IMR-90 (cell line): Measurements from ENCODE around the gene GGT6. TPM values are rescaled to one million over a fixed set of nuclear protein-coding genes. Genes with fewer than 3 reads are reported as not detected.

Source experiments
- ATAC-seq: fragments of 200-7000 bp; cut with Tn5 transposase; 2 replicates; pipeline ENCODE4 v1.9.1; 2020; ENCODE audit warnings: low read depth, mild to moderate bottlenecking, moderate library complexity
- BruUV-seq: library from RNA; stranded (reverse); fragments of 400-500 nt; replicated peaks from 2 replicates; lab custom pipeline; 2021; lab: Mats Ljungman, UMichigan
- CTCF ChIA-PET: fragments of 300-600 bp; formaldehyde crosslinking; extraction: SDS; loops from one replicate; lab custom pipeline; 2021; ENCODE audit warnings: antibody characterized with exemption; lab: Yijun Ruan, JAX
- POLR2A ChIA-PET: fragments of 300-600 bp; sonication (Branson Sonifier 250); formaldehyde crosslinking; loops from one replicate; lab custom pipeline; 2022; ENCODE audit warnings: antibody characterized with exemption; ENCODE audit not compliant: unreplicated experiment; lab: Charles Lee
- DNase-seq: peaks from one replicate; pipeline ENCODE4 v3.0.0; 2013
- H2AFZ ChIP-seq: replicated peaks from 2 replicates; pipeline ENCODE3; 2013; ENCODE audit warnings: low read length, mild to moderate bottlenecking; ENCODE audit not compliant: poor library complexity
- H2AK5ac ChIP-seq: 2 replicates; pipeline ENCODE4 v1.6.1; 2013; ENCODE audit warnings: low read depth, low read length, inconsistent platforms
- H2AK9ac ChIP-seq: replicated peaks from 2 replicates; pipeline ENCODE3; 2013; ENCODE audit warnings: mild to moderate bottlenecking, low read depth, low read length, moderate library complexity; ENCODE audit not compliant: poor library complexity
- H2BK120ac ChIP-seq: 2 replicates; pipeline ENCODE4 v1.6.1; 2013; ENCODE audit warnings: low read depth, low read length, inconsistent platforms
- H2BK15ac ChIP-seq: 3 replicates; pipeline ENCODE4 v1.6.1; 2013; ENCODE audit warnings: low read depth, low read length, inconsistent platforms
- H2BK20ac ChIP-seq: 2 replicates; pipeline ENCODE4 v1.6.1; 2013; ENCODE audit warnings: low read depth, mild to moderate bottlenecking, inconsistent platforms, low read length, moderate library complexity
- H2BK5ac ChIP-seq: 2 replicates; pipeline ENCODE4 v1.6.1; 2013; ENCODE audit warnings: mild to moderate bottlenecking, low read depth, low read length, inconsistent platforms; ENCODE audit not compliant: poor library complexity, severe bottlenecking
- H3K14ac ChIP-seq: replicated peaks from 2 replicates; pipeline ENCODE4 v1.6.1; 2013; ENCODE audit warnings: low read depth, low read length, inconsistent platforms
- H3K18ac ChIP-seq: 2 replicates; pipeline ENCODE4 v1.6.1; 2013; ENCODE audit warnings: low read depth, low read length, control low read depth
- H3K23ac ChIP-seq: 2 replicates; pipeline ENCODE4 v1.6.1; 2013; ENCODE audit warnings: low read depth, low read length, inconsistent platforms
- H3K27ac ChIP-seq: 2 replicates; pipeline ENCODE4 v1.5.1; 2013; ENCODE audit warnings: mild to moderate bottlenecking, control low read depth, low read length; ENCODE audit not compliant: insufficient read depth
- H3K27me3 ChIP-seq: 2 replicates; pipeline ENCODE4 v1.6.1; 2013; ENCODE audit warnings: low read length; ENCODE audit not compliant: control insufficient read depth, insufficient read depth
- H3K36me3 ChIP-seq: 2 replicates; pipeline ENCODE4 v1.6.1; 2013; ENCODE audit warnings: low read length, mixed read lengths; ENCODE audit not compliant: control insufficient read depth, insufficient read depth
- H3K4ac ChIP-seq: 2 replicates; pipeline ENCODE4 v1.6.1; 2013; ENCODE audit warnings: low read depth, low read length, inconsistent platforms
- H3K4me1 ChIP-seq: 2 replicates; pipeline ENCODE4 v1.6.1; 2013; ENCODE audit warnings: low read length, mixed read lengths; ENCODE audit not compliant: control insufficient read depth, insufficient read depth
- H3K4me2 ChIP-seq: 2 replicates; pipeline ENCODE4 v1.6.1; 2013; ENCODE audit warnings: low read depth, mild to moderate bottlenecking, control low read depth, low read length, moderate library complexity
- H3K4me3 ChIP-seq: 2 replicates; pipeline ENCODE4 v1.5.1; 2013; ENCODE audit warnings: low read depth, mild to moderate bottlenecking, control low read depth, low read length, moderate library complexity; ENCODE audit not compliant: insufficient read depth
- H3K56ac ChIP-seq: 2 replicates; pipeline ENCODE4 v1.6.1; 2013; ENCODE audit warnings: low read length, inconsistent platforms; ENCODE audit not compliant: insufficient read depth; ENCODE audit errors: extremely low read depth
- H3K79me1 ChIP-seq, 2 experiments: 2 replicates each; pipeline ENCODE4 v1.6.1; 2013; ENCODE audit warnings: low read length in 2 of 2, inconsistent platforms in 1 of 2, low read depth in 1 of 2
- H3K9ac ChIP-seq: 2 replicates; pipeline ENCODE4 v1.6.1; 2013; ENCODE audit warnings: low read depth, low read length, control low read depth
- H3K9me1 ChIP-seq: 2 replicates; pipeline ENCODE4 v1.6.1; 2013; ENCODE audit warnings: low read length, inconsistent platforms; ENCODE audit not compliant: insufficient read depth
- H3K9me3 ChIP-seq: 2 replicates; pipeline ENCODE4 v1.6.1; 2013; ENCODE audit warnings: low read length; ENCODE audit not compliant: control insufficient read depth, insufficient read depth
- H4K20me1 ChIP-seq: 2 replicates; pipeline ENCODE4 v1.6.1; 2013; ENCODE audit warnings: low read length, inconsistent platforms; ENCODE audit not compliant: insufficient read depth
- H4K5ac ChIP-seq: 2 replicates; pipeline ENCODE4 v1.6.1; 2013; ENCODE audit warnings: mild to moderate bottlenecking, low read depth, low read length, control low read depth
- H4K8ac ChIP-seq, 2 experiments: 2 replicates each; pipeline ENCODE4 v1.6.1; 2013; ENCODE audit warnings: low read depth in 2 of 2, low read length in 2 of 2, control low read depth in 1 of 2, inconsistent platforms in 1 of 2
- H4K91ac ChIP-seq: 2 replicates; pipeline ENCODE4 v1.6.1; 2013; ENCODE audit warnings: low read depth, low read length, inconsistent platforms; ENCODE audit not compliant: insufficient read depth
- MAZ ChIP-seq: IDR thresholded peaks from 2 replicates; pipeline ENCODE4 v1.6.1; 2012; ENCODE audit warnings: low read depth, mild to moderate bottlenecking, low read length, improper control_type of control experiment, moderate library complexity, borderline replicate concordance
- USF2 ChIP-seq: fragments of 150-350 bp; IDR thresholded peaks from 2 replicates; pipeline ENCODE4 v1.6.1; 2017; ENCODE audit warnings: mild to moderate bottlenecking, antibody characterized with exemption, low read length, low read depth
- WGBS, 2 experiments: methylation state at CpG; one replicate each; pipeline versions ENCODE4 v1.1.5 to v1.1.7; 2013; ENCODE audit warnings: missing lambda C conversion rate in 2 of 2; ENCODE audit not compliant: insufficient read length in 1 of 2; ENCODE audit errors: extremely low coverage in 2 of 2; 5-methylcytosine and 5-hydroxymethylcytosine counted together
- dilution Hi-C: fragments of 300-500 bp; cut with HindIII; formaldehyde crosslinking; loops from one replicate; pipeline ENCODE4 v1.14.3; 2018; ENCODE audit warnings: low sequenced_read_pairs; ENCODE audit not compliant: unreplicated experiment
- in situ Hi-C: fragments of 300-500 bp; cut with MboI; formaldehyde crosslinking; loops from 3 replicates; pipeline ENCODE4 v1.14.3; 2019; ENCODE audit warnings: low sequenced_read_pairs, inconsistent platforms, mixed read lengths
- intact Hi-C: fragments of 100-400 bp; cut with micrococcal nuclease; formaldehyde crosslinking; loops from 2 replicates; pipeline ENCODE4 v1.10.0; 2022
- polyA plus RNA-seq, 3 experiments: library from polyadenylated mRNA; depleted of rRNA; stranded (reverse); fragments of >200 nt; gene quantifications; 2 replicates each; pipeline ENCODE4 v1.2.3, GENCODE V29; 2012; ENCODE audit warnings: low replicate concordance in 1 of 3
- total RNA-seq: library from RNA; depleted of rRNA; stranded (reverse); fragments of >200 nt; gene quantifications from 2 replicates; pipeline ENCODE4 v1.2.3, GENCODE V29; 2012

The GGT6 gene
- total and polyA plus RNA-seq, 2 of the 4 experiments (the other 2 are of a cell fraction): not detected

- TF ChIP-seq MAZ: no peak
These were observed 47.9 kb downstream of the GGT6 start (continued) for GRCh38 chr17:4512156-4513112.

GRCh38 chr17:4511199-4511932 is 49.0 kb downstream of the GGT6 start:
- CTCF ChIA-PET: no interaction called here
- Histone ChIP-seq H3K4me1 (peaks cover 2% of the 10 kb centered on the region), H3K18ac (no peak overlapping the region), H3K79me1 (no peaks in the 10 kb centered on the region), H2AK9ac (no peak overlapping the region), H3K4me2 (no peak overlapping the region), H3K56ac (no peak overlapping the region), H3K36me3 (no peaks in the 10 kb centered on the region), H4K5ac (no peak overlapping the region), H3K4ac (no peak overlapping the region), H2AK5ac (no peak overlapping the region), H3K14ac (no peak overlapping the region), H4K8ac (no peak overlapping the region), H3K27ac (no peak overlapping the region), H3K9me3 (no peaks in the 10 kb centered on the region), H3K9me1 (no peaks in the 10 kb centered on the region), H2BK15ac (no peak overlapping the region), H2BK120ac (no peak overlapping the region), H2BK5ac (no peak overlapping the region), H3K23ac (no peak overlapping the region), H3K9ac (no peak overlapping the region), H3K27me3 (peaks cover 25% of the 10 kb centered on the region; the same call in 1 of the 2 replicates), H2AFZ (no peak overlapping the region), H4K20me1 (no peaks in the 10 kb centered on the region), H3K4me3 (no peak overlapping the region), H4K91ac (no peak overlapping the region), H2BK20ac (no peak overlapping the region)
- intact Hi-C loops: no loop called here
- POLR2A ChIA-PET: no interaction called here
- DNase-seq: no peak
- dilution Hi-C loops: no loop called here
- in situ Hi-C loops: no loop called here
- no TSS peak for BruUV-seq
- WGBS, 2 experiments: 62% methylated on average over 2 of the region's 10 CpGs; no CpG with 5 or more reads in 1 of the 2 experiments
- TF ChIP-seq USF2: no peak
- ATAC-seq: no peak
